ACC112 (cell line): Measurements from ENCODE around the gene BRD4.

Source experiments
- H2AFZ ChIP-seq: fragments of 200-600 bp; sonication (generic); one replicate; pipeline ENCODE4 v1.6.0; 2017; ENCODE audit warnings: antibody characterized with exemption, low read length; ENCODE audit not compliant: unreplicated experiment
- H3K27ac ChIP-seq: fragments of 200-600 bp; sonication (generic); 2 replicates; pipeline ENCODE4 v1.5.1; 2014; ENCODE audit warnings: low read depth, mild to moderate bottlenecking, antibody characterized with exemption, low read length, moderate library complexity
- H3K27me3 ChIP-seq: fragments of 200-600 bp; sonication (generic); 2 replicates; pipeline ENCODE4 v1.6.1; 2014; ENCODE audit warnings: mild to moderate bottlenecking, antibody characterized with exemption, low read length, moderate library complexity, mixed read lengths; ENCODE audit not compliant: insufficient read depth
- H3K36me3 ChIP-seq: fragments of 200-600 bp; sonication (generic); 2 replicates; pipeline ENCODE4 v1.6.1; 2016; ENCODE audit warnings: mild to moderate bottlenecking, antibody characterized with exemption, low read length, moderate library complexity, mixed read lengths; ENCODE audit not compliant: insufficient read depth
- H3K4me1 ChIP-seq: fragments of 200-600 bp; sonication (generic); one replicate; pipeline ENCODE4 v1.6.1; 2016; ENCODE audit warnings: low read length, mixed read lengths; ENCODE audit not compliant: insufficient read depth, unreplicated experiment, control insufficient read depth
- H3K4me3 ChIP-seq: fragments of 200-600 bp; sonication (generic); 2 replicates; pipeline ENCODE4 v1.5.1; 2014; ENCODE audit warnings: mild to moderate bottlenecking, low read depth, low read length
- H3K79me2 ChIP-seq: fragments of 200-600 bp; sonication (generic); one replicate; pipeline ENCODE4 v1.6.0; 2016; ENCODE audit warnings: low read length; ENCODE audit not compliant: control insufficient read depth, unreplicated experiment, insufficient read depth

BRD4 gene

DNA sequence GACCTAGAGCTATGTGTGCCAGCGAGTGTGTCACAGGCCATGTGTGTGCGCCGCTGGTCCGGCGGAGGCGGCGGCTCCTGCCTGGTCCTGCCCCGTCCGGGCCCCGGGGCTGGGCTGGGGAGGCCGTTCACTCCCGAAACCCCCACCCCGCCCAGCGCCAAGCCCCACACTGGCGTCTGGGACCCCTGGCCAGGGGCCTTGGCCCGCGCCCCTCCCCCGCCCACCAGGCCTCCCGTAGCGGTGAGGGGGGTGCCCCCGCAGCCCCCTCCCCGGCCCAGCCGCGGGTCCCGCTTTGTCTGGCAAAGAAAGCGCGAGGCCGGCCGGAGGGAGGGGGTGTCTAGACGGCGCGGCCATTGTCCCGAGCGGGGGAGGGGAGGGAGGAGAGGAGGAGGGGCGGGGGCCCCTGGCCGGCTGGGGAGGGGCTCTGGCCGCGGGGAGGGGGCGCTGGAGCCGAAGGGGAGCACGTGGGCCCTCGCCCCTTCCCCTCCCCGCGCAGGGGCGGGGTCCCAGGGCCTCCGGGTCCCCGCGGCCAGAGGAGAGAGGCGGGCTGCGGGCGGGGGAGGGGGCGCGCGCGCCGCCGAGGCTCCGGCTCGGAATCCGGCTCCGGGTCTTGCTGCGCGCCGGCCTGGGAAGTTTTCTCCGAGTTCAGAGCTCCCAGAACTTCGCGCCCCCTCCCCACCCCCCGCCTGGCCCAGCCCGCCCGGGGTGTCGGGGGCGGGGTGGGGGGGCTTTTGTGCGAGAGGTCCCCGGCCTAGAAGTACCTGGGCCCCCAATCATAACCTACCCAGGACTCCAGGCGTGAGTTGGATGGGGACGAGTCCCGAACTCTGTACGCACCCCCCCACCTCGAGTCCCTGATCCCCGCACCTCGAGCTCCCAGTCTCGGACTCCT, 132.4 kb downstream of the BRD4 start:
- Histone ChIP-seq H3K36me3 (no peaks in the 10 kb centered on the region), H2AFZ (no peak overlapping the region), H3K27me3 (no peaks in the 10 kb centered on the region), H3K4me1 (peaks cover 9% of the 10 kb centered on the region), H3K4me3 (peak overlapping the region; percentile 92), H3K27ac (peak overlapping the region; percentile 48; the same call in 1 of the 2 replicates), H3K79me2 (no peaks in the 10 kb centered on the region)

GRCh38 chr19:15198951-15199660, 133.2 kb downstream of the BRD4 start:
- Histone ChIP-seq H3K4me1 (peaks cover 13% of the 10 kb centered on the region), H3K36me3 (no peaks in the 10 kb centered on the region), H3K27me3 (no peaks in the 10 kb centered on the region), H3K4me3 (peak overlapping the region; percentile 92), H2AFZ (no peak overlapping the region), H3K79me2 (no peaks in the 10 kb centered on the region), H3K27ac (no peak overlapping the region)

DNA sequence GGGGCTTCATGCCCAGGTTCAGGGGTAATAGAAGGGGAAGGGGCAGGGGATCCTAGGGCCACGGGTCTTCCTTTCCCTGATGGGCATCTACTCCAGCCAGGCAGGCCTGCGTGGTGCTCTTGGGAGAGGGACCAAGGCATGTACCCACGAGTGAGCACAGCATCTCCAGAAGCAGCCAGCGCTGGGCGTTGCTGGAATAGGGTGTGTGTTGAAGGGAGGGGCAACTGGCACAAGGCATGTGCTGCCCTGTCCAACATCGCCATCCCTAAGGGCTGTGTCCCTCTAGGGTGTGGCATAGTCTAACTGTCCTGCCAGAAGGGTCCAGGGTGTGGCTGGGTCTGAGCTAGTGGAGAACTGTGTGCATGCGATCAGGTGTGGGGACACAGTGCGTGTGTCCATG, 134.4 kb downstream of the BRD4 start:
- Histone ChIP-seq H3K27me3 (no peaks in the 10 kb centered on the region), H3K27ac (no peak overlapping the region), H3K36me3 (no peaks in the 10 kb centered on the region; the same call in 1 of the 2 replicates), H3K4me1 (peaks cover 13% of the 10 kb centered on the region), H2AFZ (no peak overlapping the region), H3K4me3 (no peak overlapping the region), H3K79me2 (no peaks in the 10 kb centered on the region)

DNA sequence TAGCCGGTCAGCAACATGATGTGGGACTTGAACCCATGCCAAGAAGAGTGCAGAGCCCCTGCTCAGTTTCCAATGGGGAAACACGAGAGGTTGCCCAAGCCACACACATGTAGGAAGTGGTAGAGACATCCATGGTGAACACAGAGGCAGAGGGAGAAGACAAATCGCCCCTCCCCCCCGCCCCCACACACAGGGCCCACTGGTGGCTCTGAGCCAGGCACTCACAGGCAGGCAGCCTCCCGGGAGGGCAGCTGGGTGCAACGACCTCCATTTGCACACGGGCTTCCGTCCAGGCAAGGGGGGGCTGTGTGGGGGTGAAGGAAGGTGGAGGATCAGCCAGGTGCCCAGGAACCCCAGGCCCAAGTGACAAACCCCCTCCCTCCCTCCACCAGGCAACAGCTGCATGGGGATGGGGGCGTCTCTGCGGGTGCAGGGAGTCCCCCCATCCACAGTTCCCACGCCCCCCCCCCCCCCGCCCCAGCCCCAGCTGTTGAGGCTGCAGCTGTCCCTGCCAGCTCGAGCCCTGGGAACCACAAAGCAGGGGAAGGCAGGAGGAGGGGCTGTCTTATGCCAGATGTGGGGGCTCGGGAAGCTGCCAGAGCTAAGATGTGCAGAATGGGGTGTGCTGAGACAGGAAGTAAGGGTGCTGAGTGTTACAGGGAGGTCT, 134.9 kb downstream of the BRD4 start:
- H3K36me3 ChIP-seq: no peaks in the 10 kb centered on the region; the same call in 1 of the 2 replicates
- H3K79me2 ChIP-seq: no peaks in the 10 kb centered on the region
- no peak overlapping the region for H3K27ac ChIP-seq
- H2AFZ ChIP-seq: no peak overlapping the region
- H3K27me3 ChIP-seq: no peaks in the 10 kb centered on the region
- H3K4me1 ChIP-seq: peaks cover 13% of the 10 kb centered on the region
- H3K4me3 ChIP-seq: no peak overlapping the region

- Histone ChIP-seq H3K4me1 (peaks cover 13% of the 10 kb centered on the region), H3K36me3 (no peaks in the 10 kb centered on the region; the same call in 1 of the 2 replicates)
Measured at GRCh38 chr19:15196360-15197005, 135.9 kb downstream of the BRD4 start.

DNA sequence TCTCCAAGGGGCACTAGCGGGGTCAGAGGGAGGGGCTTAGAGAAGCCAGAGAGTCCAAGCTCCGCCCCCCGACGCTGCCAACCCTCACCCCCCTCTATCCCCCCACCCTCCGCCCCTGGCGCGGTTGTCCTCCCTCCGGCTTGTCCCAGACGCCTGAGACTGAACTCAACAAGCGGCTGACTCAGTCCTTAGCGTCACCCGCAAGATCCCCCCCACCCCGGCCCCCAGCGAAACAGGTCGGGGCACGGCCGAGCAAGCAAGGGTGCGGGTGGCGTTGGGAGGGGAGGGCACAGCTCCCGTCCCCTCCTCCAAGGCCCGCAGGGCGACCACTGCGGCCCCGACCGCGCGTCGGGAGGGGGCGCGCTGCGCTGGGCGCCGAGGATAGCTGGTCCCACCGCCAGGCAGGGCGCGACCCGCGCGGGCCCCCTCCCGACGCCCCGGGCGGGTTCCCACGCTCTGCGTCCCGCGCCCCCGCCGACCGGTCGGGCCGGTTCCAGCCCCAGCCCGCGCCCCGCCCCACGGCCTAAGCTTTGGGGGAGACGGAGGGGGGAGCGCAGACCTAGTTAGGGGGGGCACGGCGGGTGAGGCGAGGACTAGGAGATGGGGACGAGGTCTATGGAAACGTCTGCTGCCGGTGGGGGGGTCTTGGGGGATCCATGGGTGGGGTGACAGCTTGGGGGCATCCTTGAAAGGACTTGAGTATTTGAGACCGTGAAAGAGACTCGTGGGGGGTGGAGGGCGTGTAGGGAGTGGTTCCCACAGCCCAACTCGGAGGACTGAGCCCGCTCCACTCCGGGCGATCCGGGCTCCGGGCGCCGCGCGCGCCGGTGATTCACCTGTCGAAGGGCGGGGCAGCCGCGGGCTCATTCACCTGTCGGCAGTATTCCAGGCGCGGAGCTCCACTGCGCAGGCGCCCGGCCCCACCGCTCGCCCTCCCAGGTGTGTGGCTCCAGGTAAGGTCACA, 136.7 kb downstream of the BRD4 start:
- Histone ChIP-seq H3K79me2 (no peaks in the 10 kb centered on the region), H3K36me3 (no peaks in the 10 kb centered on the region; the same call in 1 of the 2 replicates), H3K4me3 (peak overlapping the region; percentile 65), H3K27me3 (no peaks in the 10 kb centered on the region), H3K27ac (peak overlapping the region; percentile 85), H2AFZ (peak overlapping the region; percentile 38), H3K4me1 (peaks cover 10% of the 10 kb centered on the region)

More at GRCh38 chr19:15196360-15197005, 135.9 kb downstream of the BRD4 start:
- H3K79me2 ChIP-seq: no peaks in the 10 kb centered on the region
- H3K4me3 ChIP-seq: no peak overlapping the region
- no peak overlapping the region for H2AFZ ChIP-seq
- H3K27ac ChIP-seq: no peak overlapping the region; the same call in 1 of the 2 replicates
- H3K27me3 ChIP-seq: no peaks in the 10 kb centered on the region

DNA sequence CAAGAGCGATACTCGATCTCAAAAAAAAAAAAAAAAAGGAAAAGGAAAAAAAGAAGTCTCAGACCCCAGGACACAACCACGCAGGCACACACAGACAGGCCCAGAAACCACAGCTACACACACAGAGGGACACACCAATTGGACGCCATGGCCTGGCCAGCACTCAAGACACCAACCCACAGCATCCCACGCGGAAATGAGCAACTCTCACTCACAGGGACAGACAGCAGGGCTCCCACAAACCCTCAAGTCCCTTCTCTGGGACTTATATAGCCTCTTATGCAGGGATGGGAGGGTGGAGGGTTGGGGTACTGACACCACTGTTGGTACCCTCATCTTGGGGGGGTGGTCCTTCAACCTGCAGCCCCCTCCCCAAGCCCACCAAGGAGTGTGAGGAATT, 137.4 kb downstream of the BRD4 start:
- Histone ChIP-seq H3K36me3 (no peaks in the 10 kb centered on the region; the same call in 1 of the 2 replicates), H3K79me2 (no peaks in the 10 kb centered on the region), H3K4me3 (peak overlapping the region; percentile 65), H3K4me1 (peaks cover 10% of the 10 kb centered on the region), H3K27me3 (no peaks in the 10 kb centered on the region), H3K27ac (peak overlapping the region; percentile 85), H2AFZ (no peak overlapping the region)

GRCh38 chr19:15191982-15192381, 140.4 kb downstream of the BRD4 start:
- Histone ChIP-seq H3K27ac (no peak overlapping the region), H3K79me2 (no peaks in the 10 kb centered on the region), H3K27me3 (no peaks in the 10 kb centered on the region), H3K36me3 (peaks cover 2% of the 10 kb centered on the region), H3K4me1 (peaks cover 6% of the 10 kb centered on the region), H2AFZ (no peak overlapping the region), H3K4me3 (no peak overlapping the region)

DNA sequence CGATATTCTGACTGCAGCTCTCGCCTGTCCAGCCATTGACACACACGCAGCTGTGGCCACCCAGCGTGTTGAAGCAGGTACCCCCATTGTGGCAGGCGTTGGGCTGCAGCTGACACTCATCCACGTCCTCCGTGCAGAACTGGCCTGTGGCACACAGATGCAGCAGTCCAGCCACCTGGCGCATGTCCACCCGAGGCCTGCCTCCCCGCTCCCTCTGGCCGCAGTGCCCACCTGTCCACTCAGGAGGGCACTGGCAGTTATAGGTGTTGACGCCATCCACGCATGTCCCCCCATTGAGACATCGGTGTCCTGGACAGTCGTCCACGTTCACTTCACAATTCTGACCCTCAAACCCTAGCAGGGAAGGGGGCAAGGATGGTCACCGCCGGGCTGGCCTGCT, 140.8 kb downstream of the BRD4 start:
- Histone ChIP-seq H2AFZ (no peak overlapping the region), H3K4me1 (peaks cover 6% of the 10 kb centered on the region), H3K36me3 (peaks cover 2% of the 10 kb centered on the region), H3K27ac (no peak overlapping the region), H3K79me2 (no peaks in the 10 kb centered on the region), H3K4me3 (no peak overlapping the region), H3K27me3 (no peaks in the 10 kb centered on the region)
